Cardiac muscle cell (in vitro differentiated cells and primary cell): ENCODE data around the gene RIPOR2. TPM values are rescaled to one million over a fixed set of nuclear protein-coding genes. Genes with fewer than 3 reads are reported as not detected.

Experiments
- DNase-seq, 2 donors: peaks; one replicate each; pipeline versions ENCODE4 v3.0.0 to v3.0.0-alpha.2; 2010 to 2017; ENCODE audit warnings: low read depth in 1 of 2, low spot score in 1 of 2
- H3K27ac ChIP-seq: fragments of 200-600 bp; sonication (generic); 2 replicates; pipeline ENCODE4 v1.5.1; 2016
- H3K27me3 ChIP-seq: fragments of 200-600 bp; sonication (generic); 2 replicates; pipeline ENCODE4 v1.6.0; 2016; ENCODE audit warnings: control low read depth
- H3K36me3 ChIP-seq: fragments of 200-600 bp; sonication (generic); 2 replicates; pipeline ENCODE4 v1.5.1; 2016; ENCODE audit warnings: control low read depth
- H3K4me1 ChIP-seq: fragments of 200-600 bp; sonication (generic); 2 replicates; pipeline ENCODE4 v1.8.1; 2017; ENCODE audit warnings: low read depth, mild to moderate bottlenecking, mixed run types
- H3K4me3 ChIP-seq: fragments of 200-600 bp; sonication (generic); 2 replicates; pipeline ENCODE4 v1.5.1; 2016; ENCODE audit warnings: mild to moderate bottlenecking
- H3K9me3 ChIP-seq: fragments of 200-600 bp; sonication (generic); 2 replicates; pipeline ENCODE4 v1.5.1; 2017; ENCODE audit warnings: low read depth, mild to moderate bottlenecking, control low read depth
- polyA plus RNA-seq: library from polyadenylated mRNA; unstranded; fragments of >200 nt; fragmentation: Nextera tagmentation; extraction: Ambion mirVana; gene quantifications from 2 replicates; pipeline ENCODE4 v1.2.1, GENCODE V29; 2016
- total RNA-seq: library from RNA; depleted of rRNA; stranded (reverse); fragments of >200 nt; gene quantifications from 2 replicates; pipeline ENCODE4 v1.2.3, GENCODE V29; 2016
- TF ChIP-seq, protein P1 (sequence below): IDR thresholded peaks from 2 replicates; pipeline ENCODE4 v1.5.1; 2012; ENCODE audit warnings: low read depth, mild to moderate bottlenecking, low read length

The RIPOR2 gene
- total and polyA plus RNA-seq, 2 experiments from 2014 or later, result 2.2 to 6.9 TPM

DNA sequence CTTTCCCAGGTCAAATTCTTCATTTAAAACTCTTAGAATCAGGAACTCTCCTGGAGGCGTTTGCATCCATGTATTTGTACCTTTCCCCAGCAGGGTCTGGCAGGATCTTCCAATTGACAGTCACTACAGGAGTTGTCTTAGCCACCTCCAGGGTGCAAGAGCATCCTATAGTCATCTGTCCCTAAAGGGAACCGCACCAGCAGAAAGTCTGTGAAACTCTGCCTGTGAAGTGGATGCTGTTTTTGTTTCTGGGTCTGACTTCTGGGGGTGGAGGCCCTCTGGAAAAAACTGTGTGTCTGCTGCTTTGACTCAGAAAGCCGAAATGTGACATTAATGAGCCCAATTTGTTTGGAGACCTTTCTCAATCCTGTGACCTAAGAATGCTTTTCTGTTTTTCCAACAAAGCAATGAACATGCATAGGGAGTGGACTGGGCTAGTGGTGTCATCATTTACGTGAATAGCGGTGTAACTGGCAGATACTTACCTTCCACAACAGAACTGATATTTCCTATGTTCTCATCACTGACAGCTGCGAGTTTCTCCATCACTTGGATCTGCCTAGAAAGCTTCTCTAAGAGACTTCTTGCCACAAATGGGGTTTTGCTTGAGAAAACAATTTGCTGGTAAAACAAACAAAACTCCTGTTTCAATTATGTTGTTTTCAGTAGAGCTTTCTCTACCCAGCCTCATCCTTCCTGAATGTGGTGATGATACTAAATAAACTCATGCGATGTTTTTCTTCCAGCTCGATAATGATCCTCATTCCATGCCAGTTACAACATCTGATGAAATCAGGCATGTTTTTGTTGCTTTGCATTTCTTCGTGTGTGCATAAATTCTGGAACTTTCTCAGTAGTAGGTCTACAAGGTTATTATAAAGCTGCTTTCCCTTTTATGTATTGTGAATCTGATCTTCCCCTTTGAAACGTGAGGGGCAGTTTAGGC, 103.7 kb downstream of the RIPOR2 start:
- Histone ChIP-seq H3K4me1 (no peaks in the 10 kb centered on the region), H3K36me3 (no peaks in the 10 kb centered on the region), H3K27ac (no peak overlapping the region), H3K27me3 (no peaks in the 10 kb centered on the region), H3K9me3 (no peaks in the 10 kb centered on the region), H3K4me3 (no peak overlapping the region)
- TF ChIP-seq, protein P1, sequence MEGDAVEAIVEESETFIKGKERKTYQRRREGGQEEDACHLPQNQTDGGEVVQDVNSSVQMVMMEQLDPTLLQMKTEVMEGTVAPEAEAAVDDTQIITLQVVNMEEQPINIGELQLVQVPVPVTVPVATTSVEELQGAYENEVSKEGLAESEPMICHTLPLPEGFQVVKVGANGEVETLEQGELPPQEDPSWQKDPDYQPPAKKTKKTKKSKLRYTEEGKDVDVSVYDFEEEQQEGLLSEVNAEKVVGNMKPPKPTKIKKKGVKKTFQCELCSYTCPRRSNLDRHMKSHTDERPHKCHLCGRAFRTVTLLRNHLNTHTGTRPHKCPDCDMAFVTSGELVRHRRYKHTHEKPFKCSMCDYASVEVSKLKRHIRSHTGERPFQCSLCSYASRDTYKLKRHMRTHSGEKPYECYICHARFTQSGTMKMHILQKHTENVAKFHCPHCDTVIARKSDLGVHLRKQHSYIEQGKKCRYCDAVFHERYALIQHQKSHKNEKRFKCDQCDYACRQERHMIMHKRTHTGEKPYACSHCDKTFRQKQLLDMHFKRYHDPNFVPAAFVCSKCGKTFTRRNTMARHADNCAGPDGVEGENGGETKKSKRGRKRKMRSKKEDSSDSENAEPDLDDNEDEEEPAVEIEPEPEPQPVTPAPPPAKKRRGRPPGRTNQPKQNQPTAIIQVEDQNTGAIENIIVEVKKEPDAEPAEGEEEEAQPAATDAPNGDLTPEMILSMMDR, result no peak
- DNase-seq, result no peak

DNA sequence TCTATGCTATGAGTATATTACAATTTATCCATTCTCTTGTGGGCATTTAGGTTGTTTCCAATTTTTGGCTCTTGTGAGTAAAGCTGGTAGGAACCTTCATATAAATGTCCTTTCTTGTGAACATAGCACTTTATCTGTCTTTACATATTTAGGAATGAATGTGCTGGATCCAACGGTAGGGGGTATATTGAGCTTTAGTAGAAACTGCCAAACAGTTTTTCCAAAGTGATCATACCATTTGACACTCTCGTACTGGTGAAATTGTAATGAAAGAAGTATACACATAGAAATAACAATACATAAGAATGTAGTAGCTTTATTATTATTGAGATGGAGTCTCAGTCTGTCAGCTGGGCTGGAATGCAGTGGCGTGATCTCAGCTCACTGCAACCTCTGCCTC, 106.1 kb downstream of the RIPOR2 start:
- Histone ChIP-seq H3K27me3 (no peaks in the 10 kb centered on the region), H3K9me3 (no peaks in the 10 kb centered on the region), H3K4me3 (no peak overlapping the region), H3K4me1 (no peaks in the 10 kb centered on the region), H3K36me3 (no peaks in the 10 kb centered on the region), H3K27ac (no peak overlapping the region)
- TF ChIP-seq, protein P1, result no peak
- no peak for DNase-seq

- no peaks in the 10 kb centered on the region for H3K4me1 ChIP-seq
- H3K36me3 ChIP-seq, result no peaks in the 10 kb centered on the region
- H3K9me3 ChIP-seq, result no peaks in the 10 kb centered on the region
- TF ChIP-seq, protein P1, result no peak
- no peak overlapping the region for H3K4me3 ChIP-seq
- DNase-seq, result no peak
- H3K27ac ChIP-seq, result no peak overlapping the region
- H3K27me3 ChIP-seq, result no peaks in the 10 kb centered on the region
Measured at GRCh38 chr6:24827970-24828369, 107.8 kb downstream of the RIPOR2 start.

GRCh38 chr6:24827162-24827561, 108.6 kb downstream of the RIPOR2 start:
- H3K27me3 ChIP-seq, result no peaks in the 10 kb centered on the region
- H3K9me3 ChIP-seq, result no peaks in the 10 kb centered on the region
- DNase-seq, result no peak
- no peak overlapping the region for H3K27ac ChIP-seq
- H3K4me1 ChIP-seq, result no peaks in the 10 kb centered on the region
- TF ChIP-seq, protein P1, result no peak
- H3K4me3 ChIP-seq, result no peak overlapping the region
- H3K36me3 ChIP-seq, result no peaks in the 10 kb centered on the region

DNA sequence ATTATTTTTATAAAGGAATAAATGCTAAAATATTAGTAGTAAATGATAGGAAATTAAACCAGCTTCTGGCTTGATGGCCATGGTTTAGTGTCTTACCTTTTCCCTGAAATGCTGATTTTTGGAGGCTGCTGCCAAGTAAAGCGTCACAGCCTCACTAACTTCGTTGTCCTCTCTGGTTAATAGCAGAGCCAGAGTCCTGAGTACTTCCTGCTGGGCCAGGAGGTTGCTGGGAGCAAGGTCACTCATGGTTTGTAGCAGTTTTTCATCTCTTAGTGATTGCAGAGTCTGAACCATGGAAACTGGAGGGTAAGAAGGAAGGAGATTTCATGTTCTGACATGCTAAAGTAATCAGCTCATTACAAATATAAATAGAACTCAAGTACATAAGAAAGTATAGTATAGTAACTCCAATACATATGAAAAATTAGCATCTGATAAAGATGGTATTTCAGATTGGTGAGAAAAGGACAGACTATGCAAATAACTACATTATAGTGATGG, 110.6 kb downstream of the RIPOR2 start:
- TF ChIP-seq, protein P1, result no peak
- Histone ChIP-seq H3K36me3 (no peaks in the 10 kb centered on the region), H3K27me3 (no peaks in the 10 kb centered on the region), H3K4me3 (no peak overlapping the region), H3K4me1 (no peaks in the 10 kb centered on the region), H3K27ac (no peak overlapping the region), H3K9me3 (no peaks in the 10 kb centered on the region)
- no peak for DNase-seq
